GM18507 (cell line): ENCODE results near the gene EDAR.

Source experiments
- DNase-seq: peaks from one replicate; pipeline ENCODE4 v3.0.0; 2011; ENCODE audit warnings: low read depth; ENCODE audit not compliant: insufficient read length; ENCODE audit errors: extremely low spot score
- FAIRE-seq: peaks from 2 replicates; lab custom pipeline; 2011; peaks lifted over from hg19 to GRCh38; lab: Jason Lieb, UNC

EDAR gene

GRCh38 chr2:108917526-108917925, 71.5 kb downstream of the EDAR start:
- no peak for FAIRE-seq
- no peak for DNase-seq

GRCh38 chr2:108916796-108917421, 72.1 kb downstream of the EDAR start:
- DNase-seq, result no peak
- FAIRE-seq, result no peak

- FAIRE-seq, result no peak
- no peak for DNase-seq
Measured at GRCh38 chr2:108916122-108916795, 72.8 kb downstream of the EDAR start.

GRCh38 chr2:108912629-108912902, 76.5 kb downstream of the EDAR start:
- FAIRE-seq (no peak), DNase-seq (no peak)

GRCh38 chr2:108911807-108912628, 77.0 kb downstream of the EDAR start:
- no peak for DNase-seq

GRCh38 chr2:108911401-108911800, 77.6 kb downstream of the EDAR start:
- FAIRE-seq (no peak), DNase-seq (no peak)

More at GRCh38 chr2:108911807-108912628, 77.0 kb downstream of the EDAR start:
- FAIRE-seq, result no peak

- no peak for DNase-seq
- FAIRE-seq, result no peak
Measured at GRCh38 chr2:108910541-108911396, 78.3 kb downstream of the EDAR start.

- DNase-seq (no peak), FAIRE-seq (no peak)
Measured at GRCh38 chr2:108910011-108910431, 79.0 kb downstream of the EDAR start.

GRCh38 chr2:108909275-108909823, 79.7 kb downstream of the EDAR start:
- FAIRE-seq (no peak), DNase-seq (no peak)

GRCh38 chr2:108908713-108909070, 80.3 kb downstream of the EDAR start:
- DNase-seq, result no peak
- FAIRE-seq, result no peak

- no peak for FAIRE-seq
- no peak for DNase-seq
Measured at GRCh38 chr2:108907822-108908712, 81.0 kb downstream of the EDAR start.

- no peak for FAIRE-seq
- DNase-seq, result no peak
Measured at GRCh38 chr2:108906403-108907077, 82.5 kb downstream of the EDAR start.

- DNase-seq (no peak), FAIRE-seq (no peak)
Measured at GRCh38 chr2:108905906-108906305, 83.1 kb downstream of the EDAR start.

GRCh38 chr2:108905176-108905575, 83.8 kb downstream of the EDAR start:
- FAIRE-seq, result no peak
- no peak for DNase-seq

GRCh38 chr2:108904680-108905079, 84.3 kb downstream of the EDAR start:
- DNase-seq (no peak), FAIRE-seq (no peak)

- FAIRE-seq, result no peak
- no peak for DNase-seq
Measured at GRCh38 chr2:108898315-108899082, 90.5 kb downstream of the EDAR start.

- FAIRE-seq, result no peak
Measured at GRCh38 chr2:108896741-108897140, 92.3 kb downstream of the EDAR start.

More at GRCh38 chr2:108896741-108897140, 92.3 kb downstream of the EDAR start:
- no peak for DNase-seq
